GM19324 (cell line): Measurements from ENCODE around the gene TMEM131L.

Experiments
- ATAC-seq: cut with Tn5 transposase; IDR thresholded peaks from one replicate; pipeline ENCODE4 v1.9.1; 2021; ENCODE audit warnings: mild to moderate bottlenecking, moderate library complexity; ENCODE audit not compliant: unreplicated experiment, low FRiP score

Gene TMEM131L

DNA sequence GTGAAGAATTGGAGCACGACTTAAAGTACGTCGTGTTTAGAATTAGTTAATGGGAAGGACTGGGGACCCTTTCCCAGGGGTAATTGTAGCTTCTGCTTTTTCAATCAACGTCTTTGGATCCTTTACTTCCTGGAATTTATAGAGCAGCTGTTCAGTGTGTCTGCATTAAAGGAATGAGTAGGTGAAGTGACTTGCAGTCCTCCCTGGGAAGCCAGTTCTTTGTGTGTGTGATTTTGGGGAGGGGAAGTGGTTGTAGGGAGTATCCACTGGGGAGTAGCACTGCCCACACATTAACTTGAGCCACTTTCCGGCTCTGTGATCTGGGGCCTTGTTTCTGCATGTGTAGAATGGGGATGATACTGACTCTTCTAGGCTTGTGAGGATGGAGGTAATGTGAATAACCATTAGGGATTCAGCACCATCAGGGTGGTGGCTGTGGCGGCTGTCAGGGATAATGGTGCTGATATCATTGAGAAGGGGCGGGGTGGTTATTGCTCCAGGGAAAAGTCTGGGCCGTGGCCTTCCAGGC lies 54.7 kb downstream of the TMEM131L start:
- ATAC-seq = no peak

GRCh38 chr4:153521478-153521877 lies 55.3 kb downstream of the TMEM131L start:
- no peak for ATAC-seq

GRCh38 chr4:153521999-153522801 lies 56.0 kb downstream of the TMEM131L start:
- ATAC-seq = peak; percentile 38

- peak; percentile 37 for ATAC-seq
Observed at GRCh38 chr4:153522802-153523094, 56.6 kb downstream of the TMEM131L start.

- no peak for ATAC-seq
Observed at GRCh38 chr4:153523164-153523796, 57.1 kb downstream of the TMEM131L start.

DNA sequence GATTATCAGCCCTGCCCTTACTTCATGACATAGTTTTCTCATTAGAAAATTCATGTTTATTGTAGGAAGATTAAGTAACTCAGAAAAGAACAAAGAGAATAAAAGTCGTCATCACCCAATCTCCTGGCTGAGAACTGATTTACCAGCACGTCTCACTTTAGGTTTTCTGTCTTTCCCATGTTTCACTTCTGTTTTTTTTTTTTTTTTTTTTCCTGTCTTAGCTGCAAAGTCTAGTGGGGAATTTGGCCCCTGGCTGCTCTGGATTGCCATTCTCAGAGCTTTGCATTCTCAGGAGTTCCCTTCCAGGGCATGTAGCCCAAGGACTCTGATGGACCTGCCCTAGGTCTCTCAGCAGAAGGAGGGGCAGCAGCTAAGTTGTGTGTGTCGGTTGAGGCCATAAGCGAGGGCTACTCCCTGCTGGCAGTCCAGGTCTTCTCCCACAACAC lies 57.8 kb downstream of the TMEM131L start:
- ATAC-seq = no peak

DNA sequence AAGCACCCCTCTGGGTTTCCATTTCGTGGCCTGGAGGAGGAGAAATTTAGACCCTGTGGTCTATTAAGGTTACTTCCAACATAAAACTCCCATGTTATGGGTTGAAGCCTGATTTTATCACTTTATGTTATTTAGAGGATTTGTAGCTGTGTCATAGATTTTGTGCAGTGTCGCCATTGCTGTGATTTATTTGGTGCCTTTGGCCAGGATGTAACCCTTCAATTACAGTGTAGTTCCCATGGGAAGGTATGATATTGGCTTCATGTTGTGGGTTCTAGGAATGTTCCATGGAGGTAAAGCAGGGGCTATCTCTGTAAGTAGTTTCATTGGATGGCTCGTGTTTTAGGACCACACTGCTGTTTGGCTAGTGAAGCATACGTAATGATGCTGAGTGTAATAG lies 58.5 kb downstream of the TMEM131L start:
- no peak for ATAC-seq

GRCh38 chr4:153527690-153528089 lies 61.5 kb downstream of the TMEM131L start:
- ATAC-seq = no peak

DNA sequence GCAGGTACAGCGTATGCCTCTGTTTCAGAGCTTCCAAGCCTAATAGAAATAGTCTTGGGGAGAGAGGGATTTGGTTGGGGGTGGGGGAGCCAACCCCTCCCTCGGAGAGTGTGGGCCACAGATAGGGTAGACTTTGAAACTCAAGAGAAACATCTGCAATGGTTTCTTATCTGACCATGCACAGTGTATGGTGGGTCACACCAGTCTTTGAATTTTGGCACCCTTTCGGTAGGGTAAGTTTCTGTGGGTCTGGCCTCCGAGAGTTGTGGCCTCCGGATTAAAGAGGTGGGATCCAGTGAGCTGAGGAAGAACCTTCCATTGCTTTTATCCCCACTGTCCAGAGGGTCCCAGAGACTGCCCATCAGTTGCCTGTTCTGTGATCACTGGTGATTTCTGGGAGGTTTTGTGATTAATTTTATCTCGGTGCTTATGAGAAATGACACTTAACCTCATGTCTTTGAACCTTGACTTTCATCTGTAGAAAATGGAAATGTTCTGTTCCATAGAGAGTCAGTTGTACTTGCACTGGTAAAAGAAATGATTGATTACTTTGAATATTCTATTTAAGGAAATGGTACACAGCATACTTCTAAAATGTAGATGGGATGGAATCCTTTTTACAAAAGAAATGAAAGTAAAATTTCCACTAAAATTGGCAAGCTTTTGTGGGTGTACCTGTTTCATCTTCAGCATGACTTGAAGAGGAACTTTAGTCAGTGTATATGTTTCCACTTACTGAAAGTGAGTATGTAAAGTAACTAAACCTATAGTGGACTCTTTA lies 62.7 kb downstream of the TMEM131L start:
- ATAC-seq = peak; percentile 37

GRCh38 chr4:153529646-153530045 lies 63.5 kb downstream of the TMEM131L start:
- no peak for ATAC-seq

- ATAC-seq = no peak
Observed at GRCh38 chr4:153530284-153530999, 64.3 kb downstream of the TMEM131L start.

DNA sequence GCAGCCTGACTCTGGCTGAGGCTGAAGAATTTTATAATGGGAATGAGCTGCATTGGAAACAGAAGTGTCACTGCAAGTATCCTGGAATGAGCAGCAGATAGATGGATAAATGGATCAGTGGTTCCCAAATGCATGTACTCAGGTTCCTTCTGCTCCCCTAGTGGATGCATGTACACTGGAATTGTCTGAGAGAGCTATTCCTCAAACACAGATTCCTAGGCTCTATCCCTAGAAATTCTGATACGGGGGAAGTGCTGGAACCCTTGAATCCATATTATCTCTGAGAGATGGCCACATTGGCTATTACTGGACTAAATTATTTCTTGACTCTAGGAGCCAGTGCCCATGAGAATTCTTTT lies 64.8 kb downstream of the TMEM131L start:
- ATAC-seq = no peak

GRCh38 chr4:153531976-153532626 lies 65.9 kb downstream of the TMEM131L start:
- no peak for ATAC-seq

DNA sequence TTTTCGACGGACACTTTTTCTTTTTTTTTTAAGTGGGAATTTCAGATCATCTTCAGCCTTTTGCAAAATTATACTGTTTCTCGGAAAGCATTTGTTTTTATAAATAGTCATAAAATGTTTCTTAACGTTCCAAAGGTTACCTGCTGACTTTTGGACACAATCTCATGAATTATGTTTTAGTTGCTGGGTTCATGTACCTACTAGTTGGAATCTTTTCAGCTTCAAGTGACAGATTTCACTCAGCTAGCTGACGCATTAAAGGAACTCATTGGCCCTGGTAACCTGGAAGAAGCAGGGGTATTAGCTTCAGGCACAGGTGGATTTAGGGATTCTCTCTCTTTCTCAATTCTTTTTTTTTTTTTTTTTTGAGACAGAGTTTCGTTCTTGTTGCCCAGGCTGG lies 66.5 kb downstream of the TMEM131L start:
- ATAC-seq = no peak

- ATAC-seq = no peak
Observed at GRCh38 chr4:153533387-153533786, 67.2 kb downstream of the TMEM131L start.

DNA sequence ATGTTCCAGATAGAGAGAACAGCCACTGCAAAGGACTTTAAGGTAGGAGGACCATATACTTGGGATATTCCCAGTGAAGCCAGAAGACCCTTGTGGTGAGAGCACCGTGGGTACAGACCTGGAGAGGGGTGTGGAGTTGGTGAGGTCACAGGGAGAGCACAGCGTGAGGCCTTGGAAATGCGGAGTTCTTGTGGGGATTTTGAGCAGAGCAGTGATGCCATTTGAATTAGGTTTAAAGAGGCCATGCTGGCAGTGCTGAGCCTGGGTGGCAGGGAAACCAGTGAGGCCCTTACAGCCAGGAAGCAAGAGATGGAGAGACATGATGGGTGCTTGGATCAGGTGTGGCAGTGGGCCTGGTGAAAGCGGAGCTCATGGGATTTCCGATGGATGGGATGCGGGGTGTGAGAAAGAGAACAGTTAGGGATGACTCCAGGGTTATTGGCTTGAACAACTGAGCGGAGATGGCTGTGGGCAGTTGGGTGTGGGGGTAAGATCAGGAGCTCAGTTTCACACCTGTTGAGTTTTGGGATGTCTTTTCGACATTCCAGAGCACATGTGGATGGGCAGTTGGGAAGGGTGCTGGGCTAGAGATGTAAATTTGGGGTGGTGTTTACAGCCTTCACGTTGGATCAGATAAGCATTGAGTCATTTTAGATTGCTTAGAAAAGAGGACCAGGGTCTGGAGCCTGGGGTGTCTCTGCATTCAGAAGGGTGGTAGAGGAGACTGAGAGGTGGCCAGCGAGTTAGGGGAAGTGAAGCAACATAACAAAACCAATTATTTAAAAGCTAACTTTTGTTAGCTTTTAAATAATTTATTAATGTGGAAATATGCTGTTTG lies 68.9 kb downstream of the TMEM131L start:
- ATAC-seq = no peak

GRCh38 chr4:153535772-153536513 lies 69.8 kb downstream of the TMEM131L start:
- no peak for ATAC-seq

GRCh38 chr4:153537493-153537960 lies 71.4 kb downstream of the TMEM131L start:
- ATAC-seq = no peak
